Ascending aorta (tissue), 2 donors: ENCODE data around the gene ATAD3C. TPM values are rescaled to one million over a fixed set of nuclear protein-coding genes. Genes with fewer than 3 reads are reported as not detected.

Experiments used
- DNase-seq, 2 donors: peaks; one replicate each; pipeline ENCODE4 v3.0.0-alpha.2; 2019; ENCODE audit warnings: low spot score in 2 of 2
- H3K27ac ChIP-seq, 2 donors: fragments of 200-600 bp; sonication (generic); one replicate each; pipeline ENCODE4 v1.5.1; 2016 to 2017; ENCODE audit warnings: mild to moderate bottlenecking in 1 of 2
- H3K27me3 ChIP-seq: fragments of 200-600 bp; sonication (generic); one replicate; pipeline ENCODE4 v1.5.1; 2017
- H3K36me3 ChIP-seq, 2 donors: fragments of 200-600 bp; sonication (generic); one replicate each; pipeline ENCODE4 v1.5.1; 2016
- H3K4me1 ChIP-seq, 2 donors: fragments of 200-600 bp; sonication (generic); one replicate each; pipeline ENCODE4 v1.5.1; 2016 to 2017; ENCODE audit warnings: mild to moderate bottlenecking in 1 of 2
- H3K4me3 ChIP-seq, 2 donors: fragments of 200-600 bp; sonication (generic); one replicate each; pipeline ENCODE4 v1.5.1; 2016 to 2017; ENCODE audit warnings: mild to moderate bottlenecking in 1 of 2
- H3K9me3 ChIP-seq, 2 donors: fragments of 200-600 bp; sonication (generic); one replicate each; pipeline ENCODE4 v1.5.1; 2016
- CTCF ChIP-seq, 3 experiments: fragments of 200-600 bp in 2 of 3; fragments of 450-650 bp in 1 of 3; sonication (generic) in 2 of 3; IDR thresholded peaks; one replicate each; pipeline ENCODE4 v1.5.1; 2016 to 2019; ENCODE audit warnings: antibody characterized with exemption in 3 of 3, mild to moderate bottlenecking in 1 of 3, moderate library complexity in 1 of 3
- intact Hi-C: fragments of 100-400 bp; cut with DNase I; formaldehyde crosslinking; loops from one replicate; pipeline ENCODE4 v1.15.1; 2023
- total RNA-seq: library from RNA; depleted of rRNA; stranded (reverse); fragments of >200 nt; gene quantifications from one replicate; pipeline ENCODE4 v1.1.0, GENCODE V29; 2016

The ATAD3C gene
- total RNA-seq, 1 donor from 2014 or later, result not detected

GRCh38 chr1:1421907-1422464 is 27.5 kb upstream of the ATAD3C start:
- H3K27me3 ChIP-seq, result no peaks in the 10 kb centered on the region
- TF ChIP-seq CTCF (IDR thresholded peaks at IDR 0.05), result no peak
- DNase-seq, result no peak
- intact Hi-C loops, result no loop called here
- no peak overlapping the region for H3K27ac ChIP-seq
- no peaks in the 10 kb centered on the region for H3K9me3 ChIP-seq
- H3K4me1 ChIP-seq, result no peaks in the 10 kb centered on the region
- no peaks in the 10 kb centered on the region for H3K36me3 ChIP-seq
- H3K4me3 ChIP-seq, result no peak overlapping the region

- H3K27ac ChIP-seq, result no peak overlapping the region
- H3K36me3 ChIP-seq, result no peaks in the 10 kb centered on the region
- H3K9me3 ChIP-seq, result no peaks in the 10 kb centered on the region
- DNase-seq, result peak in 1 of 2 donors; percentile 58
- peaks cover 0 to 2% of the 10 kb centered on the region in 2 donors for H3K4me1 ChIP-seq
- intact Hi-C loops, result no loop called here
- no peaks in the 10 kb centered on the region for H3K27me3 ChIP-seq
- TF ChIP-seq CTCF (IDR thresholded peaks at IDR 0.05), result no peak
- no peak overlapping the region for H3K4me3 ChIP-seq
These were observed 26.8 kb upstream of the ATAD3C start for GRCh38 chr1:1422465-1423244.

GRCh38 chr1:1423245-1423597 is 26.3 kb upstream of the ATAD3C start:
- Histone ChIP-seq H3K4me1 (peaks cover 0 to 2% of the 10 kb centered on the region in 2 donors), H3K27ac (no peak overlapping the region), H3K36me3 (no peaks in the 10 kb centered on the region), H3K9me3 (no peaks in the 10 kb centered on the region), H3K4me3 (no peak overlapping the region), H3K27me3 (no peaks in the 10 kb centered on the region)
- TF ChIP-seq CTCF (IDR thresholded peaks at IDR 0.05), result no peak
- DNase-seq, result no peak
- intact Hi-C loops, result no loop called here

DNA sequence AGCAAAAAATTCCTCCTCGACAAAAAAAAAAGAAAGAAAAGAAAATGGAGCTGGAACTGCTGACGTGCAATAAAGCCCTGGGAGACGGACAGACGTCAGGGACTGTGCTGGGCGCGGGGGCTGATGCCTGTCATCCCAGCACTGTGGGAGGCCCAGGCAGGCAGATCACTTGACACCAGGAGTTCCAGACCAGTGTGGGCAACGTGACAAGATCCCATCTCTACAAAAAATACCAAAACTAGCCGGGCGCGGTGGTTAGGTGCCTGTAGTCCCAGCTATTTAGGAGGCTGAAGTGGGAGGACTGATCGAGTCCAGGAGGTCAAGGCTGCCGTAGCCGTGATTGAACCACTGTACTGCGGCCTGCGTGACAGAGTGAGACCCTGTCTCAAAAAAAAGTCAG is 24.8 kb upstream of the ATAD3C start:
- TF ChIP-seq CTCF (IDR thresholded peaks at IDR 0.05), result no peak
- H3K9me3 ChIP-seq, result no peaks in the 10 kb centered on the region
- no peaks in the 10 kb centered on the region for H3K36me3 ChIP-seq
- no peak overlapping the region for H3K27ac ChIP-seq
- intact Hi-C loops, result no loop called here
- no peak overlapping the region for H3K4me3 ChIP-seq
- no peak for DNase-seq
- no peaks in the 10 kb centered on the region for H3K27me3 ChIP-seq
- H3K4me1 ChIP-seq, result peaks cover 0 to 2% of the 10 kb centered on the region in 2 donors

GRCh38 chr1:1425426-1425752 is 24.1 kb upstream of the ATAD3C start:
- no peaks in the 10 kb centered on the region for H3K27me3 ChIP-seq
- H3K4me3 ChIP-seq, result no peak overlapping the region
- H3K36me3 ChIP-seq, result no peaks in the 10 kb centered on the region
- H3K9me3 ChIP-seq, result no peaks in the 10 kb centered on the region
- H3K4me1 ChIP-seq, result peaks cover 2 to 4% of the 10 kb centered on the region in 2 donors
- intact Hi-C loops, result no loop called here
- no peak for DNase-seq
- TF ChIP-seq CTCF (IDR thresholded peaks at IDR 0.05), result no peak
- H3K27ac ChIP-seq, result no peak overlapping the region
